GM18502 (cell line): Measurements from ENCODE around the gene CTDNEP1.

ENCODE experiments used
- ATAC-seq: cut with Tn5 transposase; IDR thresholded peaks from one replicate; pipeline ENCODE4 v1.9.1; 2021; ENCODE audit warnings: mild to moderate bottlenecking; ENCODE audit not compliant: unreplicated experiment, poor library complexity

CTDNEP1 gene

GRCh38 chr17:7251661-7252175 is at the start of gene CTDNEP1:
TSS of gene CTDNEP1 (minus strand) at chr17:7251734. CDS start at chr17:7251296, 438 bp downstream.
- peak; percentile 78 for ATAC-seq

GRCh38 chr17:7296189-7296861 is 44.8 kb upstream of the CTDNEP1 start:
- ATAC-seq = no peak

- ATAC-seq = no peak
Observed at GRCh38 chr17:7295230-7296180, 44.0 kb upstream of the CTDNEP1 start.

- no peak for ATAC-seq
Observed at GRCh38 chr17:7294614-7295153, 43.1 kb upstream of the CTDNEP1 start, which contains the start of gene YBX2. TSS of gene YBX2 (minus strand) at chr17:7294639. CDS start at chr17:7294500, 139 bp downstream.

- ATAC-seq = no peak
Observed at GRCh38 chr17:7293816-7294613, 42.5 kb upstream of the CTDNEP1 start.

- no peak for ATAC-seq
Observed at GRCh38 chr17:7293159-7293558, 41.6 kb upstream of the CTDNEP1 start.

- ATAC-seq = no peak
Observed at GRCh38 chr17:7292729-7293128, 41.2 kb upstream of the CTDNEP1 start.

- ATAC-seq = no peak
Observed at GRCh38 chr17:7292194-7292593, 40.7 kb upstream of the CTDNEP1 start.

GRCh38 chr17:7290685-7291084 is 39.2 kb upstream of the CTDNEP1 start:
- ATAC-seq = no peak

- no peak for ATAC-seq
Observed at GRCh38 chr17:7290166-7290565, 38.6 kb upstream of the CTDNEP1 start.

- no peak for ATAC-seq
Observed at GRCh38 chr17:7289256-7290032, 37.9 kb upstream of the CTDNEP1 start.

- no peak for ATAC-seq
Observed at GRCh38 chr17:7285679-7286078, 34.1 kb upstream of the CTDNEP1 start.

GRCh38 chr17:7284911-7285310 is 33.4 kb upstream of the CTDNEP1 start:
- ATAC-seq = no peak

- ATAC-seq = no peak
Observed at GRCh38 chr17:7283471-7284216, 32.1 kb upstream of the CTDNEP1 start.

GRCh38 chr17:7282752-7283321 is 31.3 kb upstream of the CTDNEP1 start:
- no peak for ATAC-seq

GRCh38 chr17:7281953-7282751 is 30.6 kb upstream of the CTDNEP1 start:
- no peak for ATAC-seq
